ENCODE data around the gene ARF1.

The ARF1 gene

GRCh38 chr1:228123505-228123904 lies 41.0 kb downstream of the ARF1 start:
- no peak for DNase-seq

GRCh38 chr1:228125185-228125584 lies 42.7 kb downstream of the ARF1 start:
- DNase-seq, result no peak

GRCh38 chr1:228131766-228132165 lies 49.3 kb downstream of the ARF1 start:
- no peak for DNase-seq

GRCh38 chr1:228134591-228134990 lies 52.1 kb downstream of the ARF1 start:
- DNase-seq, result no peak

- no peak for DNase-seq
Observed at GRCh38 chr1:228136901-228137300, 54.4 kb downstream of the ARF1 start.

GRCh38 chr1:228139406-228139930 lies 57.0 kb downstream of the ARF1 start:
- DNase-seq, result peak in 1 of 3 donors; percentile 25

- peak; percentile 99 to 100 (median 100) for DNase-seq
Observed at GRCh38 chr1:228139931-228140723, 57.6 kb downstream of the ARF1 start, which contains the start of gene GUK1. GUK1 (plus strand) TSS chr1:228140279; CDS start chr1:228140303, 24 bp downstream.

- DNase-seq, result peak in 1 of 3 donors; percentile 29
Observed at GRCh38 chr1:228140724-228141225, 58.3 kb downstream of the ARF1 start.

- peak in 2 of 3 donors; percentile 43 to 50 for DNase-seq
Observed at GRCh38 chr1:228141226-228142044, 58.9 kb downstream of the ARF1 start.

- no peak for DNase-seq
Observed at GRCh38 chr1:228142155-228142691, 59.7 kb downstream of the ARF1 start.

GRCh38 chr1:228142701-228143136 lies 60.2 kb downstream of the ARF1 start:
- no peak for DNase-seq

GRCh38 chr1:228143480-228144192 lies 61.1 kb downstream of the ARF1 start:
- DNase-seq, result no peak

- DNase-seq, result no peak
Observed at GRCh38 chr1:228144193-228144992, 61.9 kb downstream of the ARF1 start.

GRCh38 chr1:228144993-228145343 lies 62.5 kb downstream of the ARF1 start:
- no peak for DNase-seq

GRCh38 chr1:228145463-228146416 lies 63.2 kb downstream of the ARF1 start:
- DNase-seq, result no peak

GRCh38 chr1:228146417-228147150 lies 64.1 kb downstream of the ARF1 start:
- no peak for DNase-seq

- DNase-seq, result no peak
Observed at GRCh38 chr1:228147151-228147693, 64.7 kb downstream of the ARF1 start.

- DNase-seq, result no peak
Observed at GRCh38 chr1:228147768-228148167, 65.3 kb downstream of the ARF1 start.

- no peak for DNase-seq
Observed at GRCh38 chr1:228148196-228148861, 65.8 kb downstream of the ARF1 start.
